Measurements from ENCODE around the gene MED22.

GRCh38 chr9:133382507-133383141, 34.7 kb upstream of the MED22 start:
- TF ChIP-seq TCF4 (CRISPR knock-in tag; IDR thresholded peaks at IDR 0.05; ENCODE audit: borderline replicate concordance) (no peak), PPARA (CRISPR knock-in tag; IDR thresholded peaks at IDR 0.05; ENCODE audit: borderline replicate concordance) (no peak), TOX (CRISPR knock-in tag; IDR thresholded peaks at IDR 0.05; ENCODE audit: borderline replicate concordance) (no peak), ZFP3 (CRISPR knock-in tag; IDR thresholded peaks at IDR 0.05) (no peak), ZNF70 (CRISPR knock-in tag; IDR thresholded peaks at IDR 0.05) (no peak), ZFP30 (CRISPR knock-in tag; IDR thresholded peaks at IDR 0.05) (no peak), RARB (CRISPR knock-in tag; IDR thresholded peaks at IDR 0.05) (no peak), CREB5 (CRISPR knock-in tag; IDR thresholded peaks at IDR 0.05; ENCODE audit: low read depth) (no peak), ARNTL (CRISPR knock-in tag; IDR thresholded peaks at IDR 0.05; ENCODE audit: borderline replicate concordance, low read depth) (no peak), TSHZ2 (CRISPR knock-in tag; IDR thresholded peaks at IDR 0.05) (no peak), PATZ1 (CRISPR knock-in tag; IDR thresholded peaks at IDR 0.05; ENCODE audit: borderline replicate concordance) (no peak), ESRRG (CRISPR knock-in tag; IDR thresholded peaks at IDR 0.05) (no peak), CSRNP3 (CRISPR knock-in tag; IDR thresholded peaks at IDR 0.05) (no peak)
